ENCODE data around the gene FMO5. TPM values are rescaled to one million over a fixed set of nuclear protein-coding genes. Genes with fewer than 3 reads are reported as not detected.

FMO5 gene
- total RNA-seq, 4 donors from 2014 or later = 0.72 to 1.7 (median 1.2) TPM

DNA sequence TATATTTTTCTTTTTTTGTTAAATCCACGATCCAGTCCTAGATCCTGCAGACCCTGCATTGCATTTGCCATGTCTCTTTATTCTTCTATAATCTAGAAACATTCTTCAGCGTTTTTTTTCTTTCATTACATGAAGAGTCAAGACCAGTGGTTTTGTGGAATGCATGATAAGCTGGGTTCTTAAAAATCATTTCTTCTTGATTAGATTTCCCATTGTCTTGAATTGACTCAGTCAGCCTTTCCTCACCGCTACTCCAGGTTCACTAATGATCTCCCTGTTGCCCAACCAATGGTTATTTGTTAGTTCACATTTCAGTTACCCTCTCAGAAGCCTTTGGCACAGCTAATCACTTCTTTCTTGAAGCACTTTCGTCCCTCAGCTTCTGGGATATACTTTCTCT lies 42.6 kb upstream of the FMO5 start:
- in situ Hi-C loops (cut with MboI; ENCODE audit: low sequenced_read_pairs in 4 of 4) = loop anchor here in 2 of 4 donors (25.0 kb wide), 2 partner anchors 370 to 620 kb away; no protein-coding TSS in a partner anchor

GRCh38 chr1:147266381-147266780 lies 41.2 kb upstream of the FMO5 start:
- ATAC-seq = no peak
- Histone ChIP-seq H3K27ac (no peak overlapping the region), H3K36me3 (peaks cover 7 to 75% of the 10 kb centered on the region in 2 donors), H3K4me1 (no peaks in the 10 kb centered on the region), H3K27me3 (no peaks in the 10 kb centered on the region), H3K9me3 (no peaks in the 10 kb centered on the region), H3K4me3 (no peak overlapping the region)
- no peak for DNase-seq
- TF ChIP-seq CTCF (IDR thresholded peaks at IDR 0.05 in 4 of 5, conservative IDR thresholded peaks at IDR 0.05 in 1 of 5) = no peak
- no peak for TF ChIP-seq POLR2A (IDR thresholded peaks at IDR 0.05)
- in situ Hi-C loops (cut with MboI; ENCODE audit: low sequenced_read_pairs in 4 of 4) (loop anchor here in 2 of 4 donors (25.0 kb wide), 2 partner anchors 371 to 621 kb away; no protein-coding TSS in a partner anchor), intact Hi-C loops (cut with DNase I; ENCODE audit: low total_unique reads) (no loop called here)

More for the DNA sequence above, 42.6 kb upstream of the FMO5 start:
- DNase-seq (no peak), ATAC-seq (no peak)
- Histone ChIP-seq H3K27ac (no peak overlapping the region), H3K4me3 (no peak overlapping the region), H3K4me1 (no peaks in the 10 kb centered on the region), H3K36me3 (peaks cover 7 to 81% of the 10 kb centered on the region in 2 donors), H3K27me3 (no peaks in the 10 kb centered on the region), H3K9me3 (no peaks in the 10 kb centered on the region)
- intact Hi-C loops (cut with DNase I; ENCODE audit: low total_unique reads) = no loop called here
- TF ChIP-seq POLR2A (IDR thresholded peaks at IDR 0.05) (no peak), CTCF (IDR thresholded peaks at IDR 0.05 in 4 of 5, conservative IDR thresholded peaks at IDR 0.05 in 1 of 5) (no peak)

GRCh38 chr1:147264158-147264768 lies 39.1 kb upstream of the FMO5 start:
- no peaks in the 10 kb centered on the region for H3K4me1 ChIP-seq
- no peak for TF ChIP-seq POLR2A (IDR thresholded peaks at IDR 0.05)
- no peak for TF ChIP-seq CTCF (IDR thresholded peaks at IDR 0.05 in 4 of 5, conservative IDR thresholded peaks at IDR 0.05 in 1 of 5)
- peaks cover 7 to 76% of the 10 kb centered on the region in 2 donors for H3K36me3 ChIP-seq
- no peak overlapping the region for H3K27ac ChIP-seq
- no peaks in the 10 kb centered on the region for H3K27me3 ChIP-seq
- no peak overlapping the region for H3K4me3 ChIP-seq
- intact Hi-C loops (cut with DNase I; ENCODE audit: low total_unique reads) = no loop called here
- DNase-seq (no peak), ATAC-seq (no peak)
- no peaks in the 10 kb centered on the region for H3K9me3 ChIP-seq
- in situ Hi-C loops (cut with MboI; ENCODE audit: low sequenced_read_pairs in 4 of 4) = loop anchor here in 2 of 4 donors (25.0 kb wide), 2 partner anchors 373 to 623 kb away; no protein-coding TSS in a partner anchor

DNA sequence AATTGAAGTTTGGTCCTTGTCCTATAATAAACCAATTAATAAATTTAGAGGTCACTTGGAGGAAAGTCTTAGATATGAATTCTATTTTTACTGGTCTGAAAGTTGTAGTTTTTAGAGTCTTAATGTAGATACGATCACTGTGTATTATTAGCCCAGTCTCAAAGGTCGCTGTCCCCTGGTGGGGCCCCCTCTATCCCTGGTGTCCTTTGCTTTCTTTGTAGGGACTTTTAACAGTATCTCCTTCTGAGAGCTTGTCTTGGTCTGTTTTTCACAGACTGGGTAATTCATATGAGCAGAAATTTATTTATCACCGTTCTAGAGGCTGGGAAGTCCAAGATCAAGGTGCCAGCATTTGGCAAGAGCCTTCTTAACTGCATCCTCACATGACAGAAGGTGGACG lies 35.8 kb upstream of the FMO5 start:
- TF ChIP-seq POLR2A (IDR thresholded peaks at IDR 0.05) (no peak), CTCF (IDR thresholded peaks at IDR 0.05 in 4 of 5, conservative IDR thresholded peaks at IDR 0.05 in 1 of 5) (no peak)
- intact Hi-C loops (cut with DNase I; ENCODE audit: low total_unique reads) = no loop called here
- Histone ChIP-seq H3K36me3 (peaks cover 0 to 51% of the 10 kb centered on the region in 2 donors), H3K9me3 (no peaks in the 10 kb centered on the region), H3K4me1 (no peaks in the 10 kb centered on the region), H3K27me3 (no peaks in the 10 kb centered on the region), H3K4me3 (no peak overlapping the region), H3K27ac (no peak overlapping the region)
- in situ Hi-C loops (cut with MboI; ENCODE audit: low sequenced_read_pairs in 4 of 4) = loop anchor here in 2 of 4 donors (25.0 kb wide), 2 partner anchors 376 to 626 kb away; no protein-coding TSS in a partner anchor
- ATAC-seq (no peak), DNase-seq (no peak)

All from gastrocnemius medialis (tissue), 4 donors.